ENCODE data around the gene MDFI. TPM values are rescaled to one million over a fixed set of nuclear protein-coding genes. Genes with fewer than 3 reads are reported as not detected.

The MDFI gene
- total RNA-seq, 2 experiments from 2014 or later = not detected

- CTCF ChIA-PET = no interaction called here
- Mint-ChIP-seq H3K27ac (no peak overlapping the region), H3K4me1 (ENCODE audit: low read depth) (peaks cover 4% of the 10 kb centered on the region), H3K36me3 (ENCODE audit: low read depth) (no peaks in the 10 kb centered on the region), H3K27me3 (peaks cover 31% of the 10 kb centered on the region), H3K9me3 (no peaks in the 10 kb centered on the region), H3K4me3 (no peak overlapping the region)
- no peak for ATAC-seq
- TF ChIP-seq CTCF (IDR thresholded peaks at IDR 0.05) = no peak
- POLR2A ChIA-PET = no interaction called here
- DNase-seq = no peak
- intact Hi-C loops (cut with micrococcal nuclease) = no loop called here
Measured at GRCh38 chr6:41635365-41635764, 2.9 kb upstream of the MDFI start.

DNA sequence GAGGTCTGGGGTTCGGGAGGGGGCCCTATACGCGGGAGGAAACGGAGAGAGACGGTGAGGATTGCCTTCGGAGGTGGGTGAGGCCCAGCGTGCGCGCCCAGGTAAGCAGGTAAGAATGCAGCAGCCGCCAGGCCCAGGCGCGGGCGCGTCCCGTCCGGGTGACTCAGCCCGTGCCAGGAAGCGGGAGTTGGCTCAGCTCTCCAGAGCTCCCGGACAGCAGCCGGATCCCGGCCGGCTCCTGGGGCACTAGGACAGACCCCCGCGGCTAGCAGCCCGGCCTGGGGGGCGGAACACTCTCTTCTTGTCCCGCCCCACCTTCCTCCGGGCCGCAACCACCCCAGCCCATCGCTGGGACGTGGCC lies 1.5 kb upstream of the MDFI start:
- H3K27me3 Mint-ChIP-seq = peaks cover 33% of the 10 kb centered on the region

GRCh38 chr6:41637194-41638001 lies 870 bp upstream of the MDFI start:
- POLR2A ChIA-PET = no interaction called here
- Mint-ChIP-seq H3K27ac (no peak overlapping the region), H3K36me3 (ENCODE audit: low read depth) (no peaks in the 10 kb centered on the region), H3K4me3 (peak overlapping the region; percentile 45), H3K27me3 (peaks cover 34% of the 10 kb centered on the region), H3K9me3 (no peaks in the 10 kb centered on the region), H3K4me1 (ENCODE audit: low read depth) (peaks cover 4% of the 10 kb centered on the region)
- DNase-seq = no peak
- TF ChIP-seq CTCF (IDR thresholded peaks at IDR 0.05) = no peak
- CTCF ChIA-PET = interaction anchor here (1.0 kb wide), 1 partner anchor 269 kb away, joined by 3 read pairs; no protein-coding TSS in a partner anchor
- intact Hi-C loops (cut with micrococcal nuclease) = no loop called here
- ATAC-seq = no peak

More for the DNA sequence above, 1.5 kb upstream of the MDFI start:
- Mint-ChIP-seq H3K36me3 (ENCODE audit: low read depth) (no peaks in the 10 kb centered on the region), H3K4me1 (ENCODE audit: low read depth) (peaks cover 4% of the 10 kb centered on the region), H3K4me3 (no peak overlapping the region), H3K9me3 (no peaks in the 10 kb centered on the region), H3K27ac (no peak overlapping the region)
- ATAC-seq = no peak
- ChIA-PET POLR2A (no interaction called here), CTCF (interaction anchor here (1.0 kb wide), 1 partner anchor 268 kb away, joined by 3 read pairs; no protein-coding TSS in a partner anchor)
- TF ChIP-seq CTCF (IDR thresholded peaks at IDR 0.05) = no peak
- DNase-seq = no peak
- intact Hi-C loops (cut with micrococcal nuclease) = no loop called here

- intact Hi-C loops (cut with micrococcal nuclease) = no loop called here
- no peak for TF ChIP-seq CTCF (IDR thresholded peaks at IDR 0.05)
- no peak for DNase-seq
Measured at GRCh38 chr6:41638935-41639808, 904 bp downstream of the MDFI start.

More at GRCh38 chr6:41638935-41639808, 904 bp downstream of the MDFI start:
- ATAC-seq = no peak
- Mint-ChIP-seq H3K4me3 (no peak overlapping the region), H3K9me3 (no peaks in the 10 kb centered on the region), H3K27ac (no peak overlapping the region), H3K36me3 (ENCODE audit: low read depth) (no peaks in the 10 kb centered on the region), H3K27me3 (peaks cover 34% of the 10 kb centered on the region), H3K4me1 (ENCODE audit: low read depth) (peaks cover 4% of the 10 kb centered on the region)
- CTCF ChIA-PET = no interaction called here
- POLR2A ChIA-PET = no interaction called here
